DOHH2 (cell line): ENCODE results near the gene HAUS3.

Experiments
- CTCF ChIP-seq: fragments of 200-600 bp; sonication (generic); IDR thresholded peaks from one replicate; pipeline ENCODE4 v1.5.1; 2014; ENCODE audit warnings: antibody characterized with exemption, mild to moderate bottlenecking, low read depth, low read length; ENCODE audit not compliant: poor library complexity, severe bottlenecking
- EZH2phosphoT487 ChIP-seq: fragments of 200-600 bp; sonication (generic); IDR thresholded peaks from 2 replicates; pipeline ENCODE4 v1.6.1; 2017; ENCODE audit warnings: borderline replicate concordance, mild to moderate bottlenecking, antibody characterized with exemption, low read length, moderate library complexity, mixed read lengths

GRCh38 chr4:2286904-2287593, 45.1 kb upstream of the HAUS3 start:
- TF ChIP-seq CTCF = no peak
- no peak for TF ChIP-seq EZH2phosphoT487
